Stimulated activated naive CD4-positive, alpha-beta T cell treated with Interleukin-2 at 50 U/mL for 16 hours (primary cell): ENCODE data around the gene MTUS2.

Experiments
- DNase-seq: peaks from one replicate; lab custom pipeline; 2025; lab: John Stamatoyannopoulos, UW

MTUS2 gene

GRCh38 chr13:29452773-29453616 lies 632.9 kb downstream of the MTUS2 start:
- no peak for DNase-seq

DNA sequence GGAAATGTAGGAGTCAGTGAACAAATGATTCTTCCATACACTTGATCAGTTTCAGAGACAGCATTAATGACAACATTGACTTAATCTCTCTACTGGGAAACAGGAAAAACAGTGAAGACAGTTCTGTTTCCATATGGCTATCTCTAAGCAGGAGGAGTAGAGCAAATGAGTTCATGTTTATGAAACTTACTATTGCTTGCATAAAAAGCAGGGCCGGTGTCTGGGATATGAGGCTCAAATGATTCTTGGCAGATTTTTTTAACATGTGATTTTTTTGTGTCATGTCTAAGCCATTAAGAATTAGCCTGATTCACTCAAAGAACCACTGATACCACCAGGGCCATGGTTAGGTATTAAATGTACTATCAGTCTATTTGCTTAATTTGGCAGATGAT lies 633.5 kb downstream of the MTUS2 start:
- no peak for DNase-seq

DNA sequence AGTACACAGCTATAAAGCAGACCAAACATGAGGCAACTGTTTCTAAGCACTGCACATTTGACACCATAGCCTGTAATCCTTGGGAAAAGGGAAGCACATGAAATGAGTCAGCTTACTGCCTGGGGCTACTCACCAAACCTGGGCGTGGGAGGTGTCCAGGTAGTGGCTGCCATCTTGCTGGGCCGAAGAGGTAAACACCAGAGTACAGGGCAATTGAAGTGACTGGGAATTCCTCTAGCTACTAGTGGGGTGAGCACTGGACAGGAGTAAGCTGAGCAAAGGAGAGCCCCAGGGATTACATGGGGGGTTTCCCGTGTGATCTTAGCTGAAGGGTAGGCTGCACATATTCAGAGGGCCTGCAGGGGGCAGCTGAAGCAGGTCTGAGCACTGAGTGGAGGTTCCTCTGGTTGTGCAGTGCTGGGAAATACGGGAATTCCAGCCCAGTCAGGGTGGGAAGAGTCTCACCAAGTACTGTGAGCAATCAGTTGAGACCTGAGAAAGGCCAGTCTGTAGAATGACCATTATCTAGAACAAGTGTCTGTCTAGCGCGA lies 634.9 kb downstream of the MTUS2 start:
- no peak for DNase-seq

DNA sequence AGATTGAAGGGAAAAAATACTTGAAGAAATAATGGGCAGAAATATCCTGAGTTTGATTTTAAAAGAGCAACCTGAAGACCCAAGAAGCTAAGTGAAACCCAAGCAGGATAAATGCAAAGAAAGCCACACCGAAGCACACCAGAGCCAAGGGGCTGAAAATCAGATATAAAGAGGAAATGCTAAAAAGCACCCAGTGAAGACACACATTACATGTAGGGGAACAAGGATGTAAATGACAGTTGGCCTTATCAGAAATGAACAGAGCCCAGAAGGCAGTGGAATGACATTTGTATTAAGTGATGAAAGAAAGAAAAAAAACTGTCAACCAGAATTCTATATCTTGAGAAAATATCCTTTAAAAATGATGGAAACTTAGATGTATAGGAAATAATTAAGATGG lies 636.3 kb downstream of the MTUS2 start:
- no peak for DNase-seq

DNA sequence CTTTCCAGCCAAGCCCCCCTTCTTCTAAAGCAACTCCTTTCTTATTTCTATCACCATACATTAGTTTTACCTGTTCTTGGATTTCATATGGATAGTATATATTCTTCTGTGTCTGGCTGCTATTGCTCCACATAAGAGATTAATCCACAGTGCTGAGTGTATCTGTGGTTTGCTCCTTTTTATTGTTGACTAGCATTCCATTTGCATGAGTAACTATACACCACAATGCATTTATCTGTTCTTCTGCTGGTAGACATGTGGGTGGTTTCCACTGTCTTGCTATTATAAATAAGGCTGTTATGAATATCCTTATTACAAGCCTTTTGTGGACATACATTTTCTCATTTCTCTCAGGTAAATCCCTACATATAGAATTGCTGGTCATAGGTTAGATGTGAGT lies 637.2 kb downstream of the MTUS2 start:
- no peak for DNase-seq

DNA sequence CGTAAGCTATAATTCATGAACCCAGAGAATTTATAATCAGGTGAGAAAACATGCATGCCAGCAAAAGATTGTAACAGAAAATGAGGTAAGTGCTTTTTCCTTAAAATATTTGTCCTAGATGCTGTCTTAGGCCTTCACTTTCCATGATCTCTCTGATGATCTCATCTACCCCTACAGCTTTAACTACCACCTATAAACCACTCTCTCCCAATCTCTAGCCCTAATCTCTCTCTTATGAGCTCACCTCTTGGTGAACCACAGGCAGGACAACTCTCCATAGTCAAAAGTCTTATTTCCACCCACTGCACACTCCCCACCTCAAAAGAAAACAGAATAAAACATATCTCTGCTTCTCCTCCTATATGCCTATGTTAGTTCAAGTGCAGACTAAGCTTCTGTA lies 638.3 kb downstream of the MTUS2 start:
- DNase-seq: no peak

- no peak for DNase-seq
Measured at GRCh38 chr13:29459813-29460355, 639.7 kb downstream of the MTUS2 start.

- DNase-seq: no peak
Measured at GRCh38 chr13:29464105-29464679, 644.1 kb downstream of the MTUS2 start.

DNA sequence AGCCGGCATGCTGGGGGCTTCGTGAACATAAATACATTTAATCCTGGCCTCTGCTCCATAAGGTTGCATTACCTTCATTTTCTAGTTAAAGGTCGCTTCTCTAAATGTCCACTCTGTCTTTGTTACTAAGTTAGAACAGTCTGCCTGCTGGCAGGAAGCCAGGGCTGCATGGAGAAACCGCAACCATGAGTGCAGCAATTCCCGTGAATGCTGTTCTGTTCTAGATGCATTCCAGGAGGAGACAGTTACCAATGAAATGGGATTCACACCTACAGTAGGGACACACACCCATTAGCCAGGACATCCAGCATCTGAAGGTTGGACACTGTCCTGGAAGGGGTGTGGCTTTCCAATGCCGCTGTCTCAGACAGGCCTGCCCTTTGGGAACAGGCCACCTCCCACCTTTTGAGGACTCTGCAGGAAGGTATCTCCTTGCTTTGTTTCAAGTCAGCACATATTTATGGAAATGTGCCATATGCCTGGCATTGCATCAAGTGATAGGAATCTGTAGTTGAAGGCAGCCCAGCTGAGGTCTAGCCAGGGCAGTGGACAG lies 645.7 kb downstream of the MTUS2 start:
- no peak for DNase-seq

- no peak for DNase-seq
Measured at GRCh38 chr13:29471551-29471950, 651.4 kb downstream of the MTUS2 start.

DNA sequence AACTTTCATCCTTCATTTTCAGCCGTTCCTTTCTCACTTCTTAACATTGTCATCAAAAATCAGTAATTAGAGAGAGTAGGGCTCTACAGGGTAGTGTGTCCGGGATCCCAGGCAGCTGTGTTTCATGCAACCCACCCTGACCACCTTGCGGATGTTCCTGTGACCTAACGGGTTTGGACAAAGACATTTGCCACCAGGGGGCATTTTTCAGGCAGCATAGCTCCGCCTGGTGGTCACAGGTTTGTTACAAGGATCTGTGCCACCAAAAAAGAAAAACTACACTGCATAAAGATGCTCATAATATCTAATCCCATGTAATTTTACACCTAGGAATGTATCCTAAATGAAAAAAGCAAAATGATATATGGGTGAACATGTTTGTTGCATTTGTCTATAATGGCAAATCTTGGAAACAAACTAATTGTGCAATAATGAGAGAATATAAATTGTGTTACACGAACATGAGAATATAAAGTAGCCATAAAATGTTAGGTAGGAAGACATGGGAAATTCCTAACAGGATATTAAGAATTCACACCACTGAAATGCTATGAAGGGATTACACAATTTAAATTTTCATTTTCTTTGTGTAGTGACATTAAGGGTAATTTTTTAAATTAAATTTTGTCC lies 652.3 kb downstream of the MTUS2 start:
- no peak for DNase-seq

DNA sequence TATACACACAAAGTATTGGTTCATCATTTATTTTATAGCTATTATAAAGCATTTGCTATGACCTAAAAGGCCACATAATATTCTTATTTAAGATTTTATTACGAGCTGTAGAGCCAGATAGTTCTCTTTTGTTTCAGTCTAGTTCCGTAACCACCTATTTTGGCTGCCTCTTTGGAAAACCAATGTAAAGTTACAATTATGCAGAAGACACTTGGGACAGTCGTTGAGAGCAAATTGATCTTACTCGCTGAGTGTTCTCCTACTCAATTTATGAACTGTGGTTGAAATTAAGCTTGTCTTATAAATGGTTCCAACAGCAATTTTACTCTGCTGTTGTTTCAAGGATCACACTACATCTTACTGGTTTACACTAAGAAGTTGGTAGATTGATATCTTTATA lies 653.0 kb downstream of the MTUS2 start:
- no peak for DNase-seq

- no peak for DNase-seq
Measured at GRCh38 chr13:29474991-29475390, 654.9 kb downstream of the MTUS2 start.

GRCh38 chr13:29476046-29476445 lies 655.9 kb downstream of the MTUS2 start:
- DNase-seq: no peak

DNA sequence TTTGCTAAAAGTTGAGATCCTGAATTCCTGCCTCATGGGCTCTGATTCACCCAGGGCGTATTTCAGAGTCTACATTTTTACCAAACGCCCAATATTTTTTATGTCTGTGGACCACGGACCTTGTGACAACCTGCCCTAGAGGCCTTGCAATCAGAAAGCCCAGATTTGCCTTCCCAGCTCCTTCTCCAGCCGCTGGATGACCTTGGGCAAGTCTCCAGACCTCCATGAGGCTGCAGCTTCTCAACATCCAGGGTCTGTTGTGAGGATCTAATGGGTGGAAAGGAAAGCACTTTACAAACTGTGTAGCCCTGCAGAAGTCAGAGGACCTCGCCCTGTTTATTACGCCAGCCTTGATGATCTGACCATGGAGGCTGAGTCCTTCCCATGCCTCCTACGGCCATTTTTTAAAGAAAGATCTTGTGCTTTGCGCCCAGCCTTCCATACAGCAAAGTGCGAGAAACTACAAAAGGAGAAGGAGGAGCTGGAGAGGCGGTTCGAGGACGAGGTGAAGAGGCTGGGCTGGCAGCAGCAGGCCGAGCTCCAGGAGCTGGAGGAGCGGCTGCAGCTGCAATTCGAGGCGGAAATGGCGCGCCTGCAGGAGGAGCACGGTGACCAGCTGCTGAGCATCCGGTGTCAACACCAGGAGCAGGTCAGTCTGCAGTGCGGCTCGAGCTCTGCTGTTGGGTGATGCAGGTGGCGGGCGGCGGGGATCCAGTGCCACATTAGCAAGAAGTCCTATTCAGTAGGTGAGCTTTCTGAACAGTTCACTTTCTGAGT lies 659.8 kb downstream of the MTUS2 start:
- no peak for DNase-seq

DNA sequence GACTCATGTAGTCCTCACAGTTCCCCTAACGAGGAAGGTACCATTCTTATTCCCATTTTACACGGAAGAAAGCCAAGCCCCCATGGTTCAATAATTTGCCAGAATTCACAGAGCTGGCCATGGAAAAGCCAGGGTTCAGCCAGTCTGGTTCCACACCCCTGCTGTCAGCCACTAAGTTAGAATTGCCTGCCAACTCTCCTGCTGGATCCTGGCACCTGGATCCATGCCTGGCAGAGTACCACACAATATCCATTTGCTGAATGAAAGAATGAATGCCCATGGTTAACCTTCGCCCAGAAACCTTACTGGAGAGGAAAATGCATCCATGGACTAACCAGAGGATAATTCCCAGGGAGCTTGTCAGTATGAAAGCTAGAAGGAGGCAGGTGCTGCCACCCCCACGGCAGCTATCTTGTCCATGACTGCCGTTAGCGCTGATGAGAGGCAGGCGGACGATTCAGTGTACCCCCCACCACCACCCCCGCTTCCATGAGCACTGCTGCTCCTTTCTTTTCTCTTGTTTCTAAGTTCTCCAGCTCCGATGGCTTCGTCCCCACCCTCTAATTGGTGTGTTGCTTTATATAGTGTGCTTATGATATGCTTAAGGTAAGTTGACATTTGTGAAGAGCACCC lies 660.9 kb downstream of the MTUS2 start:
- DNase-seq: no peak

DNA sequence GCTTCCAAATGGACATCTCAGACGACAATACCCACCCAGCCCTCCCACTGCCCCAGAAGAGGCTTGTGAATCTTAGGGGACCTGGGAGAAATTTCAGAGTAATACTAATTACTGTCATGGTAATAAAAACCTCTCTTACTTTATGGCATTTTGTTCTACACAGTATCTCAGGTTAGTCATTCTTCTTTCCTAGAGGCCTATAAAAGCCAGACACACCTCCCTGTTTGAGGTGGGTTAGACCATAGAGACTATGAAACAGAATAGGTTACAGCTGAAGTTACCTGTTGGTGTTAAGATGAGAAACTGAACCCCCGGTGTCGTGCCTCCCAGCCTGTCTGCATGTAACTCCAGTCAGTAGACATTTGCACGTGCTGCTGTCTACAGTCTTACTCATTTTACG lies 661.5 kb downstream of the MTUS2 start:
- no peak for DNase-seq

- no peak for DNase-seq
Measured at GRCh38 chr13:29482504-29482903, 662.4 kb downstream of the MTUS2 start.

GRCh38 chr13:29483211-29483610 lies 663.1 kb downstream of the MTUS2 start:
- no peak for DNase-seq

DNA sequence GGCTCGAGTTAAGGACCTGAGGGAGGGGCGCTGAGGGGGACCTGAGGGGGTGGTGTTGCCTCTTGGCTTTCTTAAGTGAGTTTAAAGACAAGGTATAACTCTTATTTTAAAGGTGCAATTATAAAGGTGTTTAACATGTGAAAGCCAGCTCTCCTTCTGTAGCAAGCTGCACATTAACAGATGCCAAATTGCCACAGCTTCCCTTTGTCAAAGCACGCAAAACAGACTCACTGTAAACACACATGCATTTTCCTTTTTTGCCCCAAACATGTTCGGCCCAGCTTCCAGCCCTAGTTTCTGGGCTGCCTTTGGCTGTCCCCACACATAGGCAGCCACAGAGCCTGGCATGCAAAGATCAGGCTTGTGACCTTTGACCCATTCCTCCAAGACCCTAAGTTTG lies 663.5 kb downstream of the MTUS2 start:
- DNase-seq: no peak

DNA sequence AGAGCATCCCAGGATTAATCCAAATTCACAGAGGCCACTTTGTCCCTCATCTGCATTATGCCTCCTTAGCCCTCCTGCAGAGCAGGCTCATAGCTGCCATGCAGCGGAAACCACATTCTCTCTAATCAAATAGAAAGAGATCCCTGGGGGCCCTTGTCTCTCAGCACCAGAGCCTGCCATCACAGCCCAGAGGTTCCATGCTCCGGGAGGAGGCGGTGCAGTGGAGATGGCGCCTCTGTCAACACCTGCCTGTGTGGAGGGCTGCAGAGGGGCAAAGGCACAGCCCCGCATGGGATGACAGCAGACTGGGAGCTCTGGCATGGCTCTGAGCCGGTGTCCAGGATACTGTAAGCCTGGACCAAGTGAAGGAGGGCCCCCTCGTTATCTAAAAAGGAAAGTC lies 664.1 kb downstream of the MTUS2 start:
- no peak for DNase-seq
